Epithelial cell of esophagus (primary cell): ENCODE data around the gene SERTM1.

Experiments
- DNase-seq: peaks from one replicate; pipeline ENCODE4 v3.0.0; 2010; ENCODE audit warnings: low read depth
- H3K4me3 ChIP-seq: 2 replicates; pipeline ENCODE4 v1.5.1; 2011; ENCODE audit warnings: mild to moderate bottlenecking, low read length, control low read depth
- CTCF ChIP-seq: IDR thresholded peaks from 2 replicates; pipeline ENCODE4 v1.5.1; 2011; ENCODE audit warnings: low read depth, mild to moderate bottlenecking, low read length, control low read depth, inconsistent platforms; ENCODE audit not compliant: insufficient read depth; ENCODE audit errors: missing control alignments

The SERTM1 gene

GRCh38 chr13:36746051-36746450 is 72.2 kb downstream of the SERTM1 start:
- H3K4me3 ChIP-seq = no peak overlapping the region
- no peak for DNase-seq
- TF ChIP-seq CTCF = no peak
